Parathyroid adenoma (tissue), 2 donors: ENCODE results near the gene PFKFB2.

ENCODE experiments used
- H2AFZ ChIP-seq: fragments of 300-600 bp; sonication (generic); one replicate; pipeline ENCODE4 v1.7.0; 2017; ENCODE audit warnings: antibody characterized with exemption, mild to moderate bottlenecking
- H3K27ac ChIP-seq: fragments of 300-600 bp; sonication (generic); one replicate; pipeline ENCODE4 v1.7.0; 2017
- H3K27me3 ChIP-seq: fragments of 300-600 bp; sonication (generic); one replicate; pipeline ENCODE4 v1.7.0; 2017; ENCODE audit warnings: low read length; ENCODE audit not compliant: control insufficient read depth, insufficient read depth
- H3K36me3 ChIP-seq: fragments of 300-600 bp; sonication (generic); one replicate; pipeline ENCODE4 v1.7.0; 2017; ENCODE audit warnings: low read length; ENCODE audit not compliant: control insufficient read depth, insufficient read depth
- H3K4me1 ChIP-seq: fragments of 300-600 bp; sonication (generic); one replicate; pipeline ENCODE4 v1.7.0; 2017; ENCODE audit warnings: control low read depth
- H3K4me2 ChIP-seq: fragments of 300-600 bp; sonication (generic); one replicate; pipeline ENCODE4 v1.7.0; 2017; ENCODE audit warnings: low read length
- H3K4me3 ChIP-seq: fragments of 300-600 bp; sonication (generic); one replicate; pipeline ENCODE4 v1.7.0; 2017; ENCODE audit warnings: low read depth, low read length
- H3K79me2 ChIP-seq: fragments of 300-600 bp; sonication (generic); one replicate; pipeline ENCODE4 v1.7.0; 2017; ENCODE audit warnings: control low read depth
- H3K9ac ChIP-seq: fragments of 300-600 bp; sonication (generic); one replicate; pipeline ENCODE4 v1.7.0; 2017; ENCODE audit warnings: mild to moderate bottlenecking
- H3K9me3 ChIP-seq: fragments of 300-600 bp; sonication (generic); one replicate; pipeline ENCODE4 v1.7.0; 2017; ENCODE audit warnings: low read length; ENCODE audit not compliant: control insufficient read depth
- CTCF ChIP-seq: fragments of 300-600 bp; sonication (generic); IDR thresholded peaks from one replicate; pipeline ENCODE4 v1.7.0; 2017; ENCODE audit warnings: antibody characterized with exemption, mild to moderate bottlenecking
- donor health status: primary hyperparathyroidism.

PFKFB2 gene

GRCh38 chr1:207018707-207019106 lies 34.4 kb upstream of the PFKFB2 start:
- H2AFZ ChIP-seq, result no peak overlapping the region
- no peak overlapping the region for H3K9ac ChIP-seq
- no peak overlapping the region for H3K4me3 ChIP-seq
- H3K27ac ChIP-seq, result no peak overlapping the region
- TF ChIP-seq CTCF, result no peak
- H3K36me3 ChIP-seq, result no peaks in the 10 kb centered on the region
- no peaks in the 10 kb centered on the region for H3K4me1 ChIP-seq
- no peak overlapping the region for H3K4me2 ChIP-seq
- no peaks in the 10 kb centered on the region for H3K9me3 ChIP-seq
- H3K79me2 ChIP-seq, result no peaks in the 10 kb centered on the region
- H3K27me3 ChIP-seq, result no peaks in the 10 kb centered on the region

- Histone ChIP-seq H3K9me3 (no peaks in the 10 kb centered on the region), H3K4me1 (no peaks in the 10 kb centered on the region), H3K4me3 (no peak overlapping the region), H3K9ac (no peak overlapping the region), H3K27ac (no peak overlapping the region), H3K36me3 (no peaks in the 10 kb centered on the region), H3K27me3 (no peaks in the 10 kb centered on the region), H3K4me2 (no peak overlapping the region), H3K79me2 (no peaks in the 10 kb centered on the region), H2AFZ (no peak overlapping the region)
- TF ChIP-seq CTCF, result no peak
Observed at GRCh38 chr1:207019161-207019560, 33.9 kb upstream of the PFKFB2 start.

- Histone ChIP-seq H3K9ac (no peak overlapping the region), H3K27me3 (no peaks in the 10 kb centered on the region), H3K36me3 (no peaks in the 10 kb centered on the region), H3K79me2 (no peaks in the 10 kb centered on the region), H3K4me3 (no peak overlapping the region), H3K4me1 (no peaks in the 10 kb centered on the region), H3K4me2 (no peak overlapping the region), H3K27ac (no peak overlapping the region), H3K9me3 (no peaks in the 10 kb centered on the region), H2AFZ (no peak overlapping the region)
- no peak for TF ChIP-seq CTCF
Observed at GRCh38 chr1:207019661-207020060, 33.4 kb upstream of the PFKFB2 start.

- Histone ChIP-seq H3K27me3 (no peaks in the 10 kb centered on the region), H3K79me2 (no peaks in the 10 kb centered on the region), H2AFZ (no peak overlapping the region), H3K9me3 (no peaks in the 10 kb centered on the region), H3K9ac (no peak overlapping the region), H3K4me2 (no peak overlapping the region), H3K27ac (no peak overlapping the region), H3K4me3 (no peak overlapping the region), H3K4me1 (no peaks in the 10 kb centered on the region), H3K36me3 (no peaks in the 10 kb centered on the region)
- no peak for TF ChIP-seq CTCF
Observed at GRCh38 chr1:207020065-207020708, 32.9 kb upstream of the PFKFB2 start.

- Histone ChIP-seq H3K4me3 (no peak overlapping the region), H2AFZ (no peak overlapping the region), H3K4me1 (no peaks in the 10 kb centered on the region), H3K27me3 (no peaks in the 10 kb centered on the region), H3K36me3 (no peaks in the 10 kb centered on the region), H3K9me3 (no peaks in the 10 kb centered on the region), H3K79me2 (no peaks in the 10 kb centered on the region), H3K27ac (no peak overlapping the region), H3K4me2 (no peak overlapping the region), H3K9ac (no peak overlapping the region)
- TF ChIP-seq CTCF, result no peak
Observed at GRCh38 chr1:207020709-207021107, 32.4 kb upstream of the PFKFB2 start.
